Endodermal cell (in vitro differentiated cells): ENCODE data around the gene PCDHAC1. TPM values are rescaled to one million over a fixed set of nuclear protein-coding genes. Genes with fewer than 3 reads are reported as not detected.

ENCODE experiments used
- DNase-seq: peaks from one replicate; pipeline ENCODE4 v3.0.0-alpha.2; 2017
- H3K27ac ChIP-seq: 2 replicates; pipeline ENCODE4 v1.5.1; 2013; ENCODE audit warnings: mild to moderate bottlenecking, low read depth, low read length, moderate library complexity
- H3K27me3 ChIP-seq: 2 replicates; pipeline ENCODE4 v1.6.1; 2013; ENCODE audit warnings: mild to moderate bottlenecking, low read length, moderate library complexity; ENCODE audit not compliant: insufficient read depth, control insufficient read depth, poor library complexity, severe bottlenecking
- H3K36me3 ChIP-seq: 2 replicates; pipeline ENCODE4 v1.7.0; 2013; ENCODE audit warnings: mild to moderate bottlenecking, low read length, moderate library complexity; ENCODE audit not compliant: control insufficient read depth, insufficient read depth
- H3K4me1 ChIP-seq: one replicate; pipeline ENCODE4 v1.7.0; 2013; ENCODE audit warnings: low read length; ENCODE audit not compliant: control insufficient read depth, insufficient read depth
- H3K4me3 ChIP-seq: 2 replicates; pipeline ENCODE4 v1.5.1; 2013; ENCODE audit warnings: mild to moderate bottlenecking, low read length, moderate library complexity
- H3K9ac ChIP-seq: 2 replicates; pipeline ENCODE4 v1.6.1; 2013; ENCODE audit warnings: mild to moderate bottlenecking, low read length, moderate library complexity; ENCODE audit not compliant: poor library complexity, severe bottlenecking; ENCODE audit errors: extremely low read depth
- H3K9me3 ChIP-seq: 2 replicates; pipeline ENCODE4 v1.6.1; 2013; ENCODE audit warnings: mild to moderate bottlenecking, low read length, moderate library complexity; ENCODE audit not compliant: control insufficient read depth
- H3K27ac Mint-ChIP-seq: 2 replicates; pipeline ENCODE4 v1.8.0; 2020; ENCODE audit warnings: mixed read lengths
- H3K27me3 Mint-ChIP-seq: 2 replicates; pipeline ENCODE4 v1.8.0; 2021; ENCODE audit warnings: mild to moderate bottlenecking, mixed read lengths; ENCODE audit not compliant: insufficient read depth
- H3K36me3 Mint-ChIP-seq: 2 replicates; pipeline ENCODE4 v1.8.0; 2020; ENCODE audit warnings: low read depth, mixed read lengths
- H3K4me1 Mint-ChIP-seq: 2 replicates; pipeline ENCODE4 v1.8.0; 2020; ENCODE audit warnings: mixed read lengths
- H3K4me3 Mint-ChIP-seq: 2 replicates; pipeline ENCODE4 v1.8.0; 2020; ENCODE audit warnings: mild to moderate bottlenecking, moderate library complexity, mixed read lengths
- H3K9me3 Mint-ChIP-seq: 2 replicates; pipeline ENCODE4 v1.8.0; 2020; ENCODE audit warnings: mild to moderate bottlenecking, mixed read lengths
- CTCF ChIP-seq: fragments of 200-600 bp; sonication (generic); conservative IDR thresholded peaks from 2 replicates; pipeline ENCODE4 v1.5.0; 2021; ENCODE audit warnings: antibody characterized with exemption, mild to moderate bottlenecking
- WGBS, 2 experiments: methylation state at CpG; one replicate each; pipeline versions ENCODE4 v1.1.5 to v1.1.7; 2013; ENCODE audit warnings: missing lambda C conversion rate in 2 of 2, mixed read lengths in 1 of 2; ENCODE audit not compliant: insufficient coverage in 1 of 2, insufficient read length in 1 of 2; 5-methylcytosine and 5-hydroxymethylcytosine counted together
- total RNA-seq, 2 donors: library from RNA; stranded (reverse); fragmentation: NEBNext Ultra II Directional in 1 of 2; extraction: Animal tissue kit (Norgen Biotek cat#: 25700) in 1 of 2; gene quantifications; 2 replicates in 1 of 2; 3 replicates in 1 of 2; pipeline ENCODE4 v1.2.1, GENCODE V29; 2021

Gene PCDHAC1
- total RNA-seq, 2 donors from 2014 or later, result 3.2 to 6.1 TPM

GRCh38 chr5:140946578-140946977 is 20.5 kb downstream of the PCDHAC1 start:
- H3K27ac Mint-ChIP-seq, result no peak overlapping the region
- Histone ChIP-seq H3K27ac (no peak overlapping the region), H3K9me3 (peaks cover 15% of the 10 kb centered on the region), H3K4me3 (no peak overlapping the region), H3K4me1 (no peaks in the 10 kb centered on the region), H3K27me3 (no peaks in the 10 kb centered on the region), H3K9ac (no peak overlapping the region), H3K36me3 (no peaks in the 10 kb centered on the region)
- H3K27me3 Mint-ChIP-seq, result no peaks in the 10 kb centered on the region
- no peak for DNase-seq
- TF ChIP-seq CTCF, result no peak
- 64 to 70% methylated on average over 2 of the region's 2 CpGs for whole genome bisulfite sequencing, 2 experiments
- peaks cover 1% of the 10 kb centered on the region for H3K4me1 Mint-ChIP-seq
- no peak overlapping the region for H3K4me3 Mint-ChIP-seq
- H3K36me3 Mint-ChIP-seq, result no peaks in the 10 kb centered on the region
- peaks cover 9% of the 10 kb centered on the region for H3K9me3 Mint-ChIP-seq

- Mint-ChIP-seq H3K27me3 (no peaks in the 10 kb centered on the region), H3K4me1 (peaks cover 15% of the 10 kb centered on the region), H3K9me3 (peaks cover 26% of the 10 kb centered on the region), H3K36me3 (peaks cover 10% of the 10 kb centered on the region), H3K27ac (no peak overlapping the region), H3K4me3 (no peak overlapping the region)
- TF ChIP-seq CTCF, result no peak
- Histone ChIP-seq H3K27me3 (no peaks in the 10 kb centered on the region), H3K9me3 (peaks cover 9% of the 10 kb centered on the region), H3K27ac (no peak overlapping the region), H3K36me3 (no peaks in the 10 kb centered on the region), H3K9ac (no peak overlapping the region), H3K4me3 (no peak overlapping the region), H3K4me1 (no peaks in the 10 kb centered on the region)
- no peak for DNase-seq
- WGBS, 2 experiments, result 85 to 89% methylated on average over 6 of the region's 6 CpGs
Observed at GRCh38 chr5:140951636-140952035, 25.5 kb downstream of the PCDHAC1 start.

- Mint-ChIP-seq H3K27me3 (no peaks in the 10 kb centered on the region), H3K9me3 (peaks cover 26% of the 10 kb centered on the region), H3K27ac (peak overlapping the region; percentile 63), H3K4me3 (no peak overlapping the region), H3K36me3 (peaks cover 10% of the 10 kb centered on the region), H3K4me1 (peaks cover 15% of the 10 kb centered on the region)
- H3K27ac ChIP-seq, result no peak overlapping the region
- no peaks in the 10 kb centered on the region for H3K27me3 ChIP-seq
- WGBS, 2 experiments, result 20 to 65% methylated on average over 1 to 2 of the region's 2 CpGs
- no peak for DNase-seq
- no peaks in the 10 kb centered on the region for H3K36me3 ChIP-seq
- H3K9me3 ChIP-seq, result peaks cover 9% of the 10 kb centered on the region
- no peak overlapping the region for H3K9ac ChIP-seq
- no peak overlapping the region for H3K4me3 ChIP-seq
- H3K4me1 ChIP-seq, result no peaks in the 10 kb centered on the region
- no peak for TF ChIP-seq CTCF
Observed at GRCh38 chr5:140953234-140953633, 27.1 kb downstream of the PCDHAC1 start.
